AG04450 (cell line): ENCODE data around the gene ZNF536. TPM values are rescaled to one million over a fixed set of nuclear protein-coding genes. Genes with fewer than 3 reads are reported as not detected.

Experiments
- CTCF ChIA-PET: fragments of 300-600, 350-600 bp; formaldehyde crosslinking; extraction: SDS; loops from one replicate; lab custom pipeline; 2022; ENCODE audit warnings: antibody characterized with exemption, inconsistent platforms; lab: Charles Lee
- POLR2A ChIA-PET: fragments of 350-600 bp; formaldehyde crosslinking; extraction: SDS; loops from one replicate; lab custom pipeline; 2021; ENCODE audit warnings: antibody characterized with exemption, inconsistent platforms; lab: Yijun Ruan, JAX
- DNase-seq: peaks from one replicate; pipeline ENCODE4 v3.0.0-alpha.2; 2011; ENCODE audit warnings: low read depth, low spot score
- H3K27ac ChIP-seq: one replicate; pipeline ENCODE4 v1.5.1; 2012; ENCODE audit warnings: low read depth, low read length, control low read depth
- H3K27me3 ChIP-seq: one replicate; pipeline ENCODE4 v1.6.0; 2012; ENCODE audit warnings: low read length; ENCODE audit not compliant: control insufficient read depth, insufficient read depth
- H3K4me3 ChIP-seq: 2 replicates; pipeline ENCODE4 v1.5.1; 2011; ENCODE audit warnings: mild to moderate bottlenecking, low read depth, low read length, control low read depth
- H3K9me3 ChIP-seq: 2 replicates; pipeline ENCODE4 v1.5.1; 2012; ENCODE audit warnings: low read length; ENCODE audit not compliant: control insufficient read depth, insufficient read depth
- polyA plus RNA-seq: library from polyadenylated mRNA; depleted of rRNA; stranded (reverse); fragments of >200 nt; gene quantifications from 2 replicates; pipeline ENCODE4 v1.2.3, GENCODE V29; 2011
- TF ChIP-seq, protein P1 (sequence below): IDR thresholded peaks from 2 replicates; pipeline ENCODE4 v1.5.1; 2011; ENCODE audit warnings: low read depth, low read length, control low read depth, inconsistent platforms

ZNF536 gene
- polyA plus RNA-seq, 1 experiment, result not detected

DNA sequence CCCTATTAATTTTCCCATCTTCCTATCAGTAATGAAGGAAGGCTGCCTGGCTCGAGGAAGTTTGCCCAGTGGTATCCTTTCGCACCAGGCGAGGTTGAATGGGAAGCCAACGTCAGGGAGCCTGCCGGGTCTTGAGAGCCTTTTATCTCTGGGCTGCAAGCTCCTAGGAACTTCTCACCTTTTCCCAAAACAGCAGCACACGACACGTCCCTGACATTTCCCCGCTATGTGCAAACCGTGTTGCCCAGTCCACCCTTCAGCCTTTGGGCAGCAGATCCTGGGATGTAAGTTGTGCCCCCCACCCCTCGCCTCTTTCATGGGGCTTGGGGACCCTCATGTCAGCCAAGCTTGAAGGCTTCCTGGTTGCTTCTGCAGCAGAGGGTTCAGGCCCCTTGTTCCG lies 179.1 kb downstream of the ZNF536 start:
- no peak for DNase-seq
- Histone ChIP-seq H3K4me3 (no peak overlapping the region), H3K27me3 (no peaks in the 10 kb centered on the region), H3K9me3 (peaks cover 46% of the 10 kb centered on the region), H3K27ac (no peak overlapping the region)
- ChIA-PET POLR2A (no interaction called here), CTCF (no interaction called here)
- TF ChIP-seq, protein P1, sequence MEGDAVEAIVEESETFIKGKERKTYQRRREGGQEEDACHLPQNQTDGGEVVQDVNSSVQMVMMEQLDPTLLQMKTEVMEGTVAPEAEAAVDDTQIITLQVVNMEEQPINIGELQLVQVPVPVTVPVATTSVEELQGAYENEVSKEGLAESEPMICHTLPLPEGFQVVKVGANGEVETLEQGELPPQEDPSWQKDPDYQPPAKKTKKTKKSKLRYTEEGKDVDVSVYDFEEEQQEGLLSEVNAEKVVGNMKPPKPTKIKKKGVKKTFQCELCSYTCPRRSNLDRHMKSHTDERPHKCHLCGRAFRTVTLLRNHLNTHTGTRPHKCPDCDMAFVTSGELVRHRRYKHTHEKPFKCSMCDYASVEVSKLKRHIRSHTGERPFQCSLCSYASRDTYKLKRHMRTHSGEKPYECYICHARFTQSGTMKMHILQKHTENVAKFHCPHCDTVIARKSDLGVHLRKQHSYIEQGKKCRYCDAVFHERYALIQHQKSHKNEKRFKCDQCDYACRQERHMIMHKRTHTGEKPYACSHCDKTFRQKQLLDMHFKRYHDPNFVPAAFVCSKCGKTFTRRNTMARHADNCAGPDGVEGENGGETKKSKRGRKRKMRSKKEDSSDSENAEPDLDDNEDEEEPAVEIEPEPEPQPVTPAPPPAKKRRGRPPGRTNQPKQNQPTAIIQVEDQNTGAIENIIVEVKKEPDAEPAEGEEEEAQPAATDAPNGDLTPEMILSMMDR, result no peak

DNA sequence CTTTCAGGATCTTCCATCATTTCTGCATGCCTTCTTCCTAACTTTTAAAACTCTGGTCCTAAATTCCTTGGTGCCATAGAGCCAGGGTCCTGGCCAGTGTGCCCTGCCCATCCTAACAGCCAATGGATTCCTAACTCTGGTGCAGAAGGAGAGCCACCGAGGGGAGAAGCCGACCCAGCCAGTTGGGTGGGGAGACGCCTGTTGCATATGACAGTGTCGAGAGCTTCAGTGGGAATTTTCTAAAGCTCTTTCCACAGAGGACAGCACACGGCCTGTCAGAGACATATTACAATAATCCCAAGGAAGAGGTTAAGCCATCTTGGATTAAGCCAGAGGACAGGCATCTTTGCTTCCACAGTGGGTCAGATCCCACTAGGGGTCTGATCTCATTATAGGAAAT lies 180.4 kb downstream of the ZNF536 start:
- TF ChIP-seq, protein P1, result no peak
- POLR2A ChIA-PET, result no interaction called here
- Histone ChIP-seq H3K4me3 (no peak overlapping the region), H3K9me3 (peaks cover 44% of the 10 kb centered on the region), H3K27ac (no peak overlapping the region), H3K27me3 (no peaks in the 10 kb centered on the region)
- no peak for DNase-seq
- CTCF ChIA-PET, result no interaction called here

DNA sequence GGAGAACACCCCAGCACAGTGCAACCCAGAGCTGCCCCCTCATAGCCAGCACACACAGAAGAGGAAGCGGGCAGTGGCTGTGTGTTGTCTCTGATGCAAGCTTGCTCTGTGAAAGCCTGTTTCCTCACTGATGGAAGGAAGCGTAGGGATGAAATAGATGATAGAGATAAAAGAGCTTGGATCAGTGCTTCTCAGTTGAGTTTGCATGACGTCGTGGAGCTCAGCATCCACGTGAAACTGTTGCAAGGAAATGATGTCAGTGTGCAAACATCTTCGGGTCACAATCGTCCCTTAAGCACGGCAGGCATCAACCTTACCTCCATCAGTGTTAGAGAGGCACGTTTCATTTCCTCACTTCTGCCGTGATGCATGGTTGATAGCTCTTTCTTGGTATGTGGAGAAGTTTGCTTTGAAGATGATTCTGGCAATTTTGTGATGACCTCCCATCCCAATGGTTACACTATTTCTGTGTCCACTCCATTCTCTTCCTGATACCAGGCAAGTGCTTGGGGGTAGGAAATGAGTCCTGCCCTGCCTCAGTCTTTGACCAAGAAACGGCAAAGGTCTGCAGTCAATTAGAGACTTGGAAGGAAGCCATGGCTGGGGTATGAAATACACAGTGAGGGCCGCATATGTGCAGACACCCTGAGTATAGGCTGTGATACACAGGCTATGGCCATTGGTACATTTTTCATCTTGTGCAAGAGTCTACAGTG lies 183.0 kb downstream of the ZNF536 start:
- Histone ChIP-seq H3K27ac (no peak overlapping the region), H3K4me3 (no peak overlapping the region), H3K27me3 (no peaks in the 10 kb centered on the region), H3K9me3 (peaks cover 46% of the 10 kb centered on the region)
- TF ChIP-seq, protein P1, result no peak
- CTCF ChIA-PET, result no interaction called here
- DNase-seq, result no peak
- POLR2A ChIA-PET, result no interaction called here

DNA sequence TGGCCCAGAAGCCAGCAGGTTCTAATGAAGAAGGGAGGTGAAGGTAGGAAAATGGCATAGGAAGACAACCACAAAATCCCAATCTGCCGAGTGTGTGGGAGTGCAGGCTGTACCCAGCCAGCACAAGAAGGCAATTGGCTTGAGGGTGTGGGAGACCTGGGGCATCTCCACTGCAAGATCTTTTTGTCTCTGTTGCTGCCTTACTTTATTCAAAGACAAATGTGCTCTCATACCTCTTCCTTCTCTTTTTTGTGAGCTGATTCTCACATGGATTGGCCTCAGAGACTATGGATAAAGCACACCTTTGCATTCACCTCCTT lies 183.6 kb downstream of the ZNF536 start:
- H3K4me3 ChIP-seq, result no peak overlapping the region
- no peak overlapping the region for H3K27ac ChIP-seq
- DNase-seq, result no peak
- TF ChIP-seq, protein P1, result no peak
- peaks cover 49% of the 10 kb centered on the region for H3K9me3 ChIP-seq
- ChIA-PET POLR2A (no interaction called here), CTCF (no interaction called here)
- no peaks in the 10 kb centered on the region for H3K27me3 ChIP-seq

DNA sequence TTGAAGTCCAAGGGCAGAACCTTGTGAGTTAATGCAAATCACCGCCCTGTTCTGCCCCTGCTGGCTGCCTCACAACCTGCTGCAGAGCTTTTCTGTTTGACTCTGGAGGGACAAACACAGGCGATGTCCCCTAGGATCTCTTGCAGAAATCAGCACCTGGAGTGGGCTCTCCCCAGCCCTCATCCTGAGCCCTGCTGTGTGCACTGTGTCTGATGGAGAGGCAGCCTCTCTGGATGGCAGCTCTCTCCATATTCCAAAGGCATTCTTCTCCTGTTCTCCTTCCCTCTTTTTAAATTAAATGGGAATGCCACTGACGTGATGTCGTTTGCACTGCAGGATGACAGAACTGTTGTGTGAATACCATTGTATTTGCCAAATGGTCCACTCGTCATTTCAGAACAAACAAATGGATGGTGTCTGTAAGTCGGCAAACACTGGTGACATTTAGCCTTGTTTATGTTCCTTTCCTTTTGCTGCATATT lies 184.1 kb downstream of the ZNF536 start:
- Histone ChIP-seq H3K4me3 (no peak overlapping the region), H3K27ac (no peak overlapping the region), H3K9me3 (peaks cover 51% of the 10 kb centered on the region), H3K27me3 (no peaks in the 10 kb centered on the region)
- CTCF ChIA-PET, result no interaction called here
- POLR2A ChIA-PET, result no interaction called here
- TF ChIP-seq, protein P1, result no peak
- DNase-seq, result no peak
